Small intestine (tissue), 7 donors: Measurements from ENCODE around the gene POU1F1. TPM values are rescaled to one million over a fixed set of nuclear protein-coding genes. Genes with fewer than 3 reads are reported as not detected.
A peak's percentile ranks its signal among the peaks of the same experiment; 100 is the strongest.

ENCODE experiments used
- DNase-seq, 2 donors: peaks; one replicate each; pipeline versions ENCODE4 v3.0.0 to v3.0.0-alpha.2; 2013
- FAIRE-seq: peaks from 2 replicates; lab custom pipeline; 2012; peaks lifted over from hg19 to GRCh38; lab: Jason Lieb, UNC
- H3K27ac ChIP-seq, 3 donors: one replicate each; pipeline ENCODE4 v1.5.1; 2013; ENCODE audit warnings: low read length in 2 of 3, mild to moderate bottlenecking in 2 of 3, control low read depth in 1 of 3, inconsistent platforms in 1 of 3, low read depth in 1 of 3, moderate library complexity in 1 of 3
- H3K27me3 ChIP-seq, 3 donors: one replicate each; pipeline ENCODE4 v1.6.1; 2013; ENCODE audit warnings: low read length in 3 of 3, inconsistent platforms in 1 of 3; ENCODE audit not compliant: control insufficient read depth in 3 of 3, insufficient read depth in 3 of 3
- H3K36me3 ChIP-seq, 3 donors: one replicate each; pipeline ENCODE4 v1.6.1; 2013; ENCODE audit warnings: low read length in 3 of 3, inconsistent platforms in 1 of 3, low read depth in 1 of 3, mild to moderate bottlenecking in 1 of 3, moderate library complexity in 1 of 3; ENCODE audit not compliant: control insufficient read depth in 3 of 3, insufficient read depth in 2 of 3
- H3K4me1 ChIP-seq, 3 donors: one replicate each; pipeline ENCODE4 v1.6.1; 2013; ENCODE audit warnings: low read length in 2 of 3, inconsistent platforms in 1 of 3, low read depth in 1 of 3, mild to moderate bottlenecking in 1 of 3, moderate library complexity in 1 of 3; ENCODE audit not compliant: control insufficient read depth in 3 of 3, insufficient read depth in 2 of 3
- H3K4me3 ChIP-seq, 3 donors: one replicate each; pipeline ENCODE4 v1.5.1; 2013; ENCODE audit warnings: low read length in 3 of 3, control low read depth in 1 of 3, inconsistent platforms in 1 of 3, low read depth in 1 of 3, mild to moderate bottlenecking in 1 of 3, moderate library complexity in 1 of 3
- H3K9me3 ChIP-seq, 2 donors: one replicate each; pipeline ENCODE4 v1.6.1; 2013; ENCODE audit warnings: low read depth in 1 of 2, low read length in 1 of 2; ENCODE audit not compliant: control insufficient read depth in 2 of 2, insufficient read depth in 1 of 2
- WGBS, 3 donors: extraction: QIAGEN DNeasy Blood & Tissue Kit; methylation state at CpG; one replicate each; pipeline ENCODE4 v1.1.7; 2013; 5-methylcytosine and 5-hydroxymethylcytosine counted together
- polyA plus RNA-seq, 4 donors: library from polyadenylated mRNA; stranded (reverse) in 3 of 4; unstranded in 1 of 4; fragments of 200-250 nt in 3 of 4; fragments of 120-200 nt in 1 of 4; gene quantifications; one replicate each; pipeline versions ENCODE4 v1.2.1 to v1.2.3, GENCODE V29; 2013
- donor health status: healthy with polysubstance abuse.
- donor health status: control.
- donor health status: control.
- donor health status: Bipolar disorder and iron deficiency.
- donor health status: healthy.

POU1F1 gene
- polyA plus RNA-seq, 4 donors, result 0.03 TPM; not detected in 3

DNA sequence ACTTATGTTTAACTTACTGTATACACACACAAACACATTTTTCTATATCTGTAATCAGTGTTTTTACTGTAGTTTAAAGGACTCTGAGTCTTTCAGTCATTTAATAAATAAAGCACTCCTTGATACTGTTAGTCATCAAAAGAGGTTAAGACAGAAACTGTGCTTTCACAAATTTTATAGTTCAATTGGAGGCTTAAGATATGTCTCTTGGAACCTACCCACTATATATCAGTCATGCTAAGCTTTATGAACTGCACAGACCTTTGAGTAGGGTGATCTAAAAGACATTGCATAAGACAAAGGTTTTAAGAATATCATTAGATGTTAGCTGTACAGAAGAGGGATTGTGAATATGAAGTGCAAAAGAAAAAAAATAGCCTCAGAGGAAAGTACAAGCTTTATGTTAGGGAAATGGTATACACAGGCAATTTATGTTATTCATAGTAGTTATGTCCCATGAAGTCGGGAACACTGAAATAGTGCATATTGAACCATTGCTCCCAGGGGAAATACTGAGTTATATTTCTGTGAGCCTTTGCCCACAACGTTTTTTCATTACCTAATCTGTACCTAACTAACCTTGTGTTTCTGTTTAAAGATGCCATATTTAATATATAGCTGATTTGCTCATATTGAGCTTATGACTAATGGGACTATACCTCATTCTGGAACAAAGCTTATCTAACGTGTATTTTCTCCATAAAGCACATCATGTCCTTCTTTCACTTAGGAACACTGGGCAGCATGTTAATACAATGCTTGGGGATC is 29.5 kb downstream of the POU1F1 start:
- DNase-seq (no peak), FAIRE-seq (no peak)
- Histone ChIP-seq H3K27me3 (no peaks in the 10 kb centered on the region), H3K9me3 (no peaks in the 10 kb centered on the region), H3K27ac (no peak overlapping the region), H3K4me3 (no peak overlapping the region), H3K4me1 (peaks cover 0 to 2% (median 0%) of the 10 kb centered on the region in 3 donors), H3K36me3 (peaks cover 0 to 7% (median 4%) of the 10 kb centered on the region in 3 donors)
- 70 to 75% (median 72%) methylated on average over 3 of the region's 3 CpGs for WGBS, 3 donors

DNA sequence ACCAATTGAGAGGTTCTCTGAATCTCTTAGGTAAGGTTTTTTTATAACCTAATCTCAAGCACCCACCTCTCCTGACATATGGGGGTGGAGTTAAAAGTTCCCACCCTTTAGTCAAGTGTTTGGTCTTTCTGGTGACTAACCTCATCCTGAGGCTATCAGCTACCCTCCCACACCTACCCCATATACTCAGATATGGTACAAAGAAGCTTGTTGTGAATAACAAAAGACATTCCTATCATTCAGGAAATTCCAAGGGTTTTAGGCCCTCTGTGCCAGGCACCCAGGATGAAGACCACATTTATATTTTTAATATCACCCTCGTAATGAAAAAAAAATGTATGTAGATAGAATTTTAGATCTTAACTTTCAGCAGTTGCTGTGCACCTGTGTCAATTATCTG is 40.3 kb downstream of the POU1F1 start:
- no peak for FAIRE-seq

DNA sequence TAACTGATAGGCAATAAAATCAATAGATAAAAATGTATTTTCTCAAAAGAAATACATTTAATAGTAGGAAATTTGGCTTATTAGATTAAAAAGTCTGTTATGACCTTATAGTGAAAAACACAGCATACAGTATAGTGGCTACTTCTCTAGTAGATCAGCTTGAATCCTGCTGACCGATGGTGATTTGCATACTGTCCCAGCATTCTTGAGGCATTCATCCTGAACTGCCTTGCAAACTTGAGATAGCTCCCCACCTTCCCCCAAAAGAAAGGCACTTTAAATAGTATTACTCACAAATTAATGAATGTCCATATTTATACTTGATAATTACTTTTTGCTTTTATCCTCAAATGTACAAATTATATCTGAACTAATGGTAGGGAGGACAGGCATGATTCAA is 42.6 kb downstream of the POU1F1 start:
- 96 to 100% (median 98%) methylated on average over 1 of the region's 1 CpG for WGBS, 3 donors
- H3K36me3 ChIP-seq, result peaks cover 0 to 2% (median 0%) of the 10 kb centered on the region in 3 donors
- H3K9me3 ChIP-seq, result peaks cover 0 to 4% of the 10 kb centered on the region in 2 donors
- DNase-seq (no peak), FAIRE-seq (no peak)
- H3K27ac ChIP-seq, result no peak overlapping the region
- H3K27me3 ChIP-seq, result no peaks in the 10 kb centered on the region
- peaks cover 0 to 2% (median 0%) of the 10 kb centered on the region in 3 donors for H3K4me1 ChIP-seq
- H3K4me3 ChIP-seq, result no peak overlapping the region

More for the DNA sequence above, 40.3 kb downstream of the POU1F1 start:
- Histone ChIP-seq H3K9me3 (peaks cover 0 to 4% of the 10 kb centered on the region in 2 donors), H3K4me3 (no peak overlapping the region), H3K4me1 (peaks cover 0 to 2% (median 0%) of the 10 kb centered on the region in 3 donors), H3K27me3 (no peaks in the 10 kb centered on the region), H3K27ac (no peak overlapping the region), H3K36me3 (peaks cover 0 to 4% (median 2%) of the 10 kb centered on the region in 3 donors)
- no peak for DNase-seq
- WGBS, 3 donors, result 97 to 100% (median 100%) methylated on average over 1 of the region's 1 CpG

DNA sequence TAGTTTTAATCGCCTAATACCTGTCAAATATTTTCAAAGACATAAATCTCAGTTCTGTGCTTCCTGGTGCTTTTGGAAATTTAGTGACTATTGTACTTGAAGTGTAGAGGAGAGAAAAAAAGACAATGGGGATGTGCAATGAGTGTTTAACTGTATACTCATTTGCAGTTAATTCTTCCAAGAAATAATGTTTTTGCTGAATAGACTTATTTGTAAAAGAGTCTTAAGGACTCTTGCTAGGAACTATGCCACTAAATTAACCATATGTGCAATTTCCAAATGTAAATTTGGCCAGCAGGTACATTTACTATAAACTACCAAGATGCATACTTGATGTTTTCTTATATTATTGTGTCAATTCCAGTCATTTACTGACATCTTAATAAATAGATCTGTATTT is 47.3 kb downstream of the POU1F1 start:
- DNase-seq, result no peak
- Histone ChIP-seq H3K9me3 (no peaks in the 10 kb centered on the region), H3K4me3 (no peak overlapping the region), H3K36me3 (no peaks in the 10 kb centered on the region), H3K27ac (no peak overlapping the region), H3K27me3 (no peaks in the 10 kb centered on the region), H3K4me1 (peaks cover 0 to 5% (median 2%) of the 10 kb centered on the region in 3 donors)
- no peak for FAIRE-seq
- WGBS, 3 donors, result 58 to 72% (median 69%) methylated on average over 1 of the region's 1 CpG

DNA sequence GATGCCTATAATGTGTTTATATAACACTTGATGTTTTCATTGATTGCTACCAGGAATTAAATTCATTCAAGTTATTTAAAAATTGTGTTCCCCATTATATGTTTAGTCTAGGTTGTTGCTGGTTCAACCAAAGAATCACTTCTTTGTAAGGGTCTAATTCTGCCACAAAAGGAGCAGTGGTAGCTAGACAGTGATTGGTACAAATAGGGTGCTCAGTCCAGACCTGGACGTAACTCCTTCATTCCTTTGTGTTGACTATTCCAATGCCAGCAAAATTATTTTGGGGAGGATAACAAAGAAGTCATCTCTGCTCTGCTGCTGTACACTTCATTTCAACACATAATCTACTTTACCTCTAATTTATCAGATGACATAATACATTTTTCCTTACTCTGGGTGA is 48.1 kb downstream of the POU1F1 start:
- 7 to 33% (median 20%) methylated on average over 1 of the region's 1 CpG for WGBS, 3 donors
- no peak for FAIRE-seq
- Histone ChIP-seq H3K36me3 (no peaks in the 10 kb centered on the region), H3K4me3 (peak overlapping the region in 2 of 3 donors; percentile 61 to 71), H3K27me3 (no peaks in the 10 kb centered on the region), H3K9me3 (no peaks in the 10 kb centered on the region), H3K27ac (peak overlapping the region in 1 of 3 donors; percentile 91), H3K4me1 (peaks cover 0 to 5% (median 2%) of the 10 kb centered on the region in 3 donors)
- peak; percentile 13 to 14 for DNase-seq

DNA sequence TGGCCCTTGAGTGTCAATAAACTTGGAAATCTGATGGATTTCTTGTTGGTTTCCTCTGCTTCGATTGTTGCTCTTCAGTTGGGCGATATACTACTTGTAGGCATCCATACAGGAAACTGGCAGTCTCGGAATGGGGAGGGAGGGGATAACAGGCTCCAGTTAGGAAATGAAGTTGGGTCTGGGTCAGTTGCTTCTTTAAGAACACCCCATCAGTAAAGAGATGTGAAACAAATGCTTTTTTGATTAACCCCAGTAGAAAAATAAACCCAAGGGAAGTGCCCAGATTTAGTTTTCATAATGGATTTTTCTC is 48.6 kb downstream of the POU1F1 start:
- H3K27ac ChIP-seq, result peak overlapping the region; percentile 70 to 96 (median 91)
- DNase-seq, result no peak
- no peaks in the 10 kb centered on the region for H3K27me3 ChIP-seq
- 0% methylated on average over 3 of the region's 3 CpGs for WGBS, 3 donors
- H3K4me3 ChIP-seq, result peak overlapping the region; percentile 61 to 92 (median 71)
- peaks cover 0 to 1% of the 10 kb centered on the region in 2 donors for H3K9me3 ChIP-seq
- FAIRE-seq, result no peak
- H3K4me1 ChIP-seq, result peaks cover 0 to 5% (median 0%) of the 10 kb centered on the region in 3 donors
- H3K36me3 ChIP-seq, result no peaks in the 10 kb centered on the region

DNA sequence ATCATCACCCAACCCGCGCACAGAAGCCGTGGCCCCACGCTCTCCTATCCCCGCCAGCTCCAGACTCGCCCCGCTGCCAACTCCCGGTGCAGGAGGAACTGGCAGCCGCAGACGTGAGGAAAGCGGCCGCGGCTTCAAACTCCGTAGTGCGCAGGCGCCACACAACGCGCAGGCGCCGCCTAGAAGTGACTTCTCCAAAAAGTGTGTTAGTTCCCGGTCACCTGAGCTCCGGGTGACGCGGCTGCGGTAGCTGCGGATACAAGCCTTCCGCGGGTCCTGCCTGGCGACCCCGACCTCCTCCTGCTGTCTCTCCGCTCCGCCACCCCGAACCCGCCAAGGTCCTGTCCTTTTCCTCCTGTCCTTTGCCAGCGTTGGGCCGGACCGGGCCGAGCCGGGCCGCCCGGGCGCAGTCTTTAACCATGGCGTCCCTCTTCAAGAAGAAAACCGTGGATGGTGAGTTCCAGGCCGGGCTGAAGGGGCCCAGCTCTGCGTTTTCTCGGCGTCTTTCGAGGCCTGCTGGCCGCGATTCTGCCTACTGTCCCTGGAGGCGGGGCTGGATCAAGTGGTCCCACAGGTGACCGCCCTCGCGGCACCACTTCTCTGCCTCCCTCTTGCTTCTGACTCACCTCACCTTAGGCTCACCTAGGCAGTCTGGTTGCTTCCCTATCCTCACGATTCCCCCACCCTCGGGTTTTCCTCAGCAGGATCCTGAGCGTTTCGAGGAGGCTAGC is 49.1 kb downstream of the POU1F1 start, which contains the start of gene CHMP2B:
TSS of gene CHMP2B (plus strand) at position 206 of the 731 bp plus-strand sequence. CDS start at position 420, 214 bp downstream.
- H3K9me3 ChIP-seq, result peaks cover 0 to 2% of the 10 kb centered on the region in 2 donors
- 0 to 1% (median 0%) methylated on average over 56 to 59 of the region's 59 CpGs for WGBS, 3 donors
- peaks cover 0 to 5% (median 0%) of the 10 kb centered on the region in 3 donors for H3K4me1 ChIP-seq
- H3K27ac ChIP-seq, result peak within 1 kb of the TSS; percentile 70 to 96 (median 91)
- DNase-seq (peak; percentile 93 to 98), FAIRE-seq (no peak)
- H3K27me3 ChIP-seq, result no peaks in the 10 kb centered on the region
- no peaks in the 10 kb centered on the region for H3K36me3 ChIP-seq
- peak within 1 kb of the TSS; percentile 61 to 92 (median 71) for H3K4me3 ChIP-seq

DNA sequence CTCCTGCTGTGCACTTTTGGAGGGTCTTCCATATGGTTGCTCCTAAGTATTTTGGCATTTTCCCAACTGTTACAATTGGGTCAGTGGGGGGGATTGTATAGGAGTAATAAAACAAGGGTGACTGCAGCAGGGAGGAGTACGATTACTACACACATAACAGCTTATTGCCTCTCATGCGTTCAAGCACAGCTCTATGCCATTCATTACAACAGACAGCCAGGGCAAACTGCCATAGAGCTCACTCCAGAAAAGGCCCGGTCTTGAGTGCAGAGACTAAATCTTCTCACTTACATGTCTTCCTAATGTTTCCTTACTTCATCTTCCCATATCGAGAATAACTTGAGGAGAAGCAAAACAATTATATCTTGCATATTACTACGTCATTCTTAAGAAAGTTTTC is 50.7 kb downstream of the POU1F1 start:
- H3K36me3 ChIP-seq, result no peaks in the 10 kb centered on the region
- FAIRE-seq, result no peak
- H3K4me3 ChIP-seq, result no peak overlapping the region
- 27 to 52% (median 38%) methylated on average over 5 of the region's 5 CpGs for WGBS, 3 donors
- H3K9me3 ChIP-seq, result peaks cover 0 to 2% of the 10 kb centered on the region in 2 donors
- H3K4me1 ChIP-seq, result peaks cover 0 to 5% (median 0%) of the 10 kb centered on the region in 3 donors
- no peak overlapping the region for H3K27ac ChIP-seq
- no peaks in the 10 kb centered on the region for H3K27me3 ChIP-seq
- peak; percentile 26 to 34 for DNase-seq
